ENCODE data around the gene PLAAT2. TPM values are rescaled to one million over a fixed set of nuclear protein-coding genes. Genes with fewer than 3 reads are reported as not detected.
"Not testable (repeated sequence)": the region's sequence is repeated elsewhere in the genome, so short reads cannot be mapped to it uniquely, and the experiment has no call there.

The PLAAT2 gene
- polyA plus RNA-seq, 3 donors = not detected

DNA sequence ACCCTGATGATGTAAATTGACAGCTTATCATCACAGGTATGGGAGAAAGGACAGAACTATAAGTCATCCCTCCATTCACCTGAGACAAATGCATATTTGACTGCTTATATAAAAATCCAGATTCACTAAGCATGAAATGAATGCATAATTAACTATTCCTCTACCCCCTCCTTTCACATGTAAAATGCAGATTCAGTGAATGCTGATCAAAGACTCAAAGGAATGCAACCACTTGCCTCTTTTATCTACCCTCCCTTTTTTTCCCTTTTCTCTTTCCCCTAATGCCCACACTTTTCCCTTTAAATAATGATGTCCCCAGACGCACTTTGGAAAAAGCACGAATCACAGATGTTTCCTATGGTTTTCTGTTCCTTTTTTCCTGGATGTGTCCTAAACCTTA lies 31.1 kb downstream of the PLAAT2 start:
- no peaks in the 10 kb centered on the region for H3K9me3 ChIP-seq (replicated peaks in 1 of 2; ENCODE audit: control insufficient read depth in 1 of 2, insufficient read depth in 1 of 2, low read length in 2 of 2)
- Mint-ChIP-seq H3K9me3 (no peaks in the 10 kb centered on the region), H3K36me3 (no peaks in the 10 kb centered on the region), H3K4me3 (no peak overlapping the region), H3K27me3 (ENCODE audit: low read depth in 3 of 3) (peaks cover 6 to 15% (median 8%) of the 10 kb centered on the region in 3 donors), H3K4me1 (peaks cover 32% of the 10 kb centered on the region), H3K27ac (peak overlapping the region in 1 of 7 donors; percentile 12)
- H3K9ac ChIP-seq (ENCODE audit: insufficient read depth, low read length, poor library complexity, severe bottlenecking) = no peak overlapping the region
- intact Hi-C loops (cut with micrococcal nuclease) = no loop called here
- no peaks in the 10 kb centered on the region for H3K79me2 ChIP-seq (ENCODE audit: insufficient read depth, low read length)
- peaks cover 11 to 19% of the 10 kb centered on the region in 2 donors for H3K4me1 ChIP-seq (ENCODE audit: control insufficient read depth in 1 of 2, insufficient read depth in 2 of 2, low read length in 2 of 2)
- no peaks in the 10 kb centered on the region for H3K36me3 ChIP-seq (replicated peaks in 1 of 2; ENCODE audit: control insufficient read depth in 1 of 2, insufficient read depth in 2 of 2, low read length in 2 of 2)
- DNase-seq = no peak
- H3K4me2 ChIP-seq (replicated peaks; ENCODE audit: extremely low read depth, low read length, poor library complexity, severe bottlenecking) = no peak overlapping the region
- no peak overlapping the region for H3K4me3 ChIP-seq (replicated peaks in 1 of 3; ENCODE audit: low read depth in 2 of 3, low read length in 3 of 3)
- TF ChIP-seq, protein P1, sequence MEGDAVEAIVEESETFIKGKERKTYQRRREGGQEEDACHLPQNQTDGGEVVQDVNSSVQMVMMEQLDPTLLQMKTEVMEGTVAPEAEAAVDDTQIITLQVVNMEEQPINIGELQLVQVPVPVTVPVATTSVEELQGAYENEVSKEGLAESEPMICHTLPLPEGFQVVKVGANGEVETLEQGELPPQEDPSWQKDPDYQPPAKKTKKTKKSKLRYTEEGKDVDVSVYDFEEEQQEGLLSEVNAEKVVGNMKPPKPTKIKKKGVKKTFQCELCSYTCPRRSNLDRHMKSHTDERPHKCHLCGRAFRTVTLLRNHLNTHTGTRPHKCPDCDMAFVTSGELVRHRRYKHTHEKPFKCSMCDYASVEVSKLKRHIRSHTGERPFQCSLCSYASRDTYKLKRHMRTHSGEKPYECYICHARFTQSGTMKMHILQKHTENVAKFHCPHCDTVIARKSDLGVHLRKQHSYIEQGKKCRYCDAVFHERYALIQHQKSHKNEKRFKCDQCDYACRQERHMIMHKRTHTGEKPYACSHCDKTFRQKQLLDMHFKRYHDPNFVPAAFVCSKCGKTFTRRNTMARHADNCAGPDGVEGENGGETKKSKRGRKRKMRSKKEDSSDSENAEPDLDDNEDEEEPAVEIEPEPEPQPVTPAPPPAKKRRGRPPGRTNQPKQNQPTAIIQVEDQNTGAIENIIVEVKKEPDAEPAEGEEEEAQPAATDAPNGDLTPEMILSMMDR (IDR thresholded peaks at IDR 0.05) = no peak
- H2AFZ ChIP-seq (ENCODE audit: insufficient read depth, low read depth, low read length, poor library complexity, severe bottlenecking) = no peak overlapping the region
- H4K20me1 ChIP-seq (ENCODE audit: insufficient read depth, low read length) = no peaks in the 10 kb centered on the region
- peaks cover 0 to 3% of the 10 kb centered on the region in 2 donors for H3K27me3 ChIP-seq (ENCODE audit: control insufficient read depth in 2 of 2, insufficient read depth in 2 of 2, low read length in 2 of 2)
- WGBS (ENCODE audit: insufficient coverage) = no CpG with 5 or more reads among the region's 2 CpGs
- no peak overlapping the region for H3K27ac ChIP-seq (ENCODE audit: low read depth in 1 of 2, low read length in 2 of 2)

DNA sequence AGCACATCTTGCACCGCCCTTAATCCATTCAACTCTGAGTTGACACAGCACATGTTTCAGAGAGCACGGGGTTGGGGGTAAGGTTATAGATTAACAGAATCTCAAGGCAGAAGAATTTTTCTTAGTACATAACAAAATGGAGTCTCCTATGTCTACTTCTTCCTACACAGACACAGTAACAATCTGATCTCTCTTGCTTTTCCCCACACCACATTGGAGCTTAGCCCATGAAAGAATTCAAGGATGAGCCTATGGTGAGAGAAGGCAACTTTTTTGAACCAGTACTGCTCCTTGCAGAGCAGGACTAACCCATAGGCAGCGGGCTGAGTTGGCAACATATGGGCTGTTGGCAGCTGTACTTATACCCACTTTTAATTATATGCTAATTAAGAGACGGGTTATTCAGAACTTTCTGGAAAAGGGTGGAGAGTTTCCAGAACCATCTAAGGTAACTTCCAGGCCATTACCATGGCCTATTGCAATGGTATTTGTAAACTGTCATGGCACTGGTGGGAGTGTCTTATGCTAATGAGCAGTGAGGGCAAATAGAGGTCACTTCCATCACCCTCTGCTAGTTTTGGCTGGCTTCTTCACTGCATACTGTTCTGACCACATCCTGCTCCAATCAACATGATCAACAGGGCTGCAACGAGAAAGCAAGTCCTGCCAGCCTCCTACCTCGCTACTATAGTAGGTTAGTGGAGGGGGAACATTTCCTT lies 31.9 kb downstream of the PLAAT2 start:
- DNase-seq; H3K9me3 Mint-ChIP-seq; H3K27ac ChIP-seq (ENCODE audit: low read depth in 1 of 2, low read length in 2 of 2); H3K36me3 ChIP-seq (replicated peaks in 1 of 2; ENCODE audit: control insufficient read depth in 1 of 2, insufficient read depth in 2 of 2, low read length in 2 of 2); H3K79me2 ChIP-seq (ENCODE audit: insufficient read depth, low read length); H3K9ac ChIP-seq (ENCODE audit: insufficient read depth, low read length, poor library complexity, severe bottlenecking); H3K36me3 Mint-ChIP-seq; H4K20me1 ChIP-seq (ENCODE audit: insufficient read depth, low read length); H3K4me3 Mint-ChIP-seq; H3K4me3 ChIP-seq (replicated peaks in 1 of 3; ENCODE audit: low read depth in 2 of 3, low read length in 3 of 3); H3K27me3 ChIP-seq (ENCODE audit: control insufficient read depth in 2 of 2, insufficient read depth in 2 of 2, low read length in 2 of 2); intact Hi-C loops (cut with micrococcal nuclease); H3K9me3 ChIP-seq (replicated peaks in 1 of 2; ENCODE audit: control insufficient read depth in 1 of 2, insufficient read depth in 1 of 2, low read length in 2 of 2); H3K4me2 ChIP-seq (replicated peaks; ENCODE audit: extremely low read depth, low read length, poor library complexity, severe bottlenecking); H2AFZ ChIP-seq (ENCODE audit: insufficient read depth, low read depth, low read length, poor library complexity, severe bottlenecking): not testable (repeated sequence)
- H3K4me1 Mint-ChIP-seq = peaks cover 26% of the 10 kb centered on the region
- no CpG with 5 or more reads among the region's 6 CpGs for WGBS (ENCODE audit: insufficient coverage)
- peaks cover 6 to 15% (median 8%) of the 10 kb centered on the region in 3 donors for H3K27me3 Mint-ChIP-seq (ENCODE audit: low read depth in 3 of 3)
- H3K4me1 ChIP-seq (ENCODE audit: control insufficient read depth in 1 of 2, insufficient read depth in 2 of 2, low read length in 2 of 2) = peaks cover 5 to 11% of the 10 kb centered on the region in 2 donors
- H3K27ac Mint-ChIP-seq = peak overlapping the region in 2 of 7 donors; percentile 25 to 69

Measured in CD14-positive monocyte (primary cell).